SU-DHL-6 (cell line): ENCODE results near the gene SCFD2.

Source experiments
- H2AFZ ChIP-seq: fragments of 200-600 bp; sonication (generic); 2 replicates; pipeline ENCODE4 v1.6.1; 2014; ENCODE audit warnings: low read depth, mild to moderate bottlenecking, moderate library complexity, mixed read lengths, antibody characterized with exemption, low read length; ENCODE audit not compliant: severe bottlenecking
- H3F3A ChIP-seq: fragments of 200-600 bp; shearing (Covaris generic); 2 replicates; pipeline ENCODE4 v1.6.0; 2016; ENCODE audit warnings: antibody characterized with exemption, mild to moderate bottlenecking; ENCODE audit not compliant: insufficient read depth
- H3K27ac ChIP-seq: fragments of 200-600 bp; sonication (generic); 2 replicates; pipeline ENCODE4 v1.5.1; 2016; ENCODE audit warnings: low read depth, mild to moderate bottlenecking, low read length, moderate library complexity, mixed read lengths
- H3K27me3 ChIP-seq: fragments of 200-600 bp; sonication (generic), shearing (Covaris generic); 2 replicates; pipeline ENCODE4 v1.6.0; 2014; ENCODE audit warnings: mild to moderate bottlenecking, low read length
- H3K36me3 ChIP-seq: fragments of 200-600 bp; sonication (generic); 2 replicates; pipeline ENCODE4 v1.6.1; 2014; ENCODE audit warnings: mild to moderate bottlenecking, low read length, mixed read lengths
- H3K4me2 ChIP-seq: fragments of 300-600, 200-600 bp; shearing (Covaris generic), sonication (generic); 2 replicates; pipeline ENCODE4 v1.6.0; 2014; ENCODE audit warnings: low read length, low read depth, mild to moderate bottlenecking; ENCODE audit not compliant: poor library complexity, severe bottlenecking
- H3K4me3 ChIP-seq: fragments of 200-600 bp; sonication (generic); 2 replicates; pipeline ENCODE4 v1.5.1; 2014; ENCODE audit warnings: antibody characterized with exemption, low read length, mild to moderate bottlenecking, mixed read lengths; ENCODE audit not compliant: insufficient read depth, poor library complexity, severe bottlenecking
- H3K79me2 ChIP-seq: fragments of 200-600 bp; sonication (generic); 2 replicates; pipeline ENCODE4 v1.6.1; 2014; ENCODE audit warnings: mild to moderate bottlenecking, low read length, moderate library complexity; ENCODE audit not compliant: insufficient read depth
- H3K9ac ChIP-seq: fragments of 200-600 bp; sonication (generic); 2 replicates; pipeline ENCODE4 v1.7.0; 2014; ENCODE audit warnings: mild to moderate bottlenecking, low read length
- H3K9me2 ChIP-seq: fragments of 200-600 bp; sonication (generic); replicated peaks from 2 replicates; pipeline ENCODE4 v1.6.1; 2014; ENCODE audit warnings: low read length; ENCODE audit not compliant: insufficient read depth
- H3K9me3 ChIP-seq: fragments of 200-600 bp; sonication (generic); 2 replicates; pipeline ENCODE4 v1.6.1; 2014; ENCODE audit warnings: low read length, mixed read lengths; ENCODE audit not compliant: insufficient read depth
- H4K20me1 ChIP-seq: fragments of 200-600 bp; sonication (generic); 2 replicates; pipeline ENCODE4 v1.6.1; 2014; ENCODE audit warnings: low read depth, mild to moderate bottlenecking, antibody characterized with exemption, low read length, moderate library complexity, mixed read lengths
- EZH2phosphoT487 ChIP-seq: fragments of 200-600 bp; sonication (generic), shearing (Covaris generic); conservative IDR thresholded peaks from 2 replicates; pipeline ENCODE4 v1.6.1; 2018; ENCODE audit warnings: mild to moderate bottlenecking, antibody characterized with exemption, low read length, moderate library complexity, mixed read lengths
- TF ChIP-seq, protein P1 (sequence below): fragments of 200-600 bp; sonication (generic); IDR thresholded peaks from one replicate; pipeline ENCODE4 v1.5.1; 2017; ENCODE audit warnings: antibody characterized with exemption, mild to moderate bottlenecking, low read length, moderate library complexity; ENCODE audit not compliant: insufficient read depth, poor library complexity, severe bottlenecking

The SCFD2 gene

DNA sequence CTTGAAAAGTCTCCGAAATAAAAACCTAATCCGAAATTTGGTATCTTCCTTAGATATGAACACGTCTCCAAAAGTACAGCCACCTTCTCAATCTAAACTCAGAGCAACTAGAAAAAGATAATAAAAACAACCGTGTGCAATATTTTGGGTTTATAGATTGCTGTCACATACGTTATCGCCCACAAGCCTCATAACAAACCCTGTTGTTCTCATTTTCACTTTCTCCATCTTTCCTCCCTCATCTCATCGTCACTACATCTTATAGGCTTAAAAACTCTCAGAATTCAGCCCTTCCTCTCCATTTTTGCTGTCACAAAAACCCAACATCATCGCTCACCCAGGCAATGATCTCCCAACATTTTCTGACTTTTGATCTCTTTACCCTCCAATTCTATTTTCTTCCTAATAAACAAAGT lies 448 bp upstream of the SCFD2 start:
- no peak for TF ChIP-seq EZH2phosphoT487
- TF ChIP-seq, protein P1, sequence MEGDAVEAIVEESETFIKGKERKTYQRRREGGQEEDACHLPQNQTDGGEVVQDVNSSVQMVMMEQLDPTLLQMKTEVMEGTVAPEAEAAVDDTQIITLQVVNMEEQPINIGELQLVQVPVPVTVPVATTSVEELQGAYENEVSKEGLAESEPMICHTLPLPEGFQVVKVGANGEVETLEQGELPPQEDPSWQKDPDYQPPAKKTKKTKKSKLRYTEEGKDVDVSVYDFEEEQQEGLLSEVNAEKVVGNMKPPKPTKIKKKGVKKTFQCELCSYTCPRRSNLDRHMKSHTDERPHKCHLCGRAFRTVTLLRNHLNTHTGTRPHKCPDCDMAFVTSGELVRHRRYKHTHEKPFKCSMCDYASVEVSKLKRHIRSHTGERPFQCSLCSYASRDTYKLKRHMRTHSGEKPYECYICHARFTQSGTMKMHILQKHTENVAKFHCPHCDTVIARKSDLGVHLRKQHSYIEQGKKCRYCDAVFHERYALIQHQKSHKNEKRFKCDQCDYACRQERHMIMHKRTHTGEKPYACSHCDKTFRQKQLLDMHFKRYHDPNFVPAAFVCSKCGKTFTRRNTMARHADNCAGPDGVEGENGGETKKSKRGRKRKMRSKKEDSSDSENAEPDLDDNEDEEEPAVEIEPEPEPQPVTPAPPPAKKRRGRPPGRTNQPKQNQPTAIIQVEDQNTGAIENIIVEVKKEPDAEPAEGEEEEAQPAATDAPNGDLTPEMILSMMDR = no peak
- Histone ChIP-seq H3F3A (no peaks in the 10 kb centered on the region), H3K4me3 (peak overlapping the region; percentile 74), H3K27me3 (no peaks in the 10 kb centered on the region), H2AFZ (peak overlapping the region; percentile 78), H3K9me2 (no peaks in the 10 kb centered on the region), H3K4me2 (peak overlapping the region; percentile 96), H3K79me2 (peaks cover 36% of the 10 kb centered on the region), H3K9me3 (no peaks in the 10 kb centered on the region), H3K36me3 (no peaks in the 10 kb centered on the region), H4K20me1 (no peaks in the 10 kb centered on the region), H3K27ac (no peak overlapping the region), H3K9ac (peak overlapping the region; percentile 68)

DNA sequence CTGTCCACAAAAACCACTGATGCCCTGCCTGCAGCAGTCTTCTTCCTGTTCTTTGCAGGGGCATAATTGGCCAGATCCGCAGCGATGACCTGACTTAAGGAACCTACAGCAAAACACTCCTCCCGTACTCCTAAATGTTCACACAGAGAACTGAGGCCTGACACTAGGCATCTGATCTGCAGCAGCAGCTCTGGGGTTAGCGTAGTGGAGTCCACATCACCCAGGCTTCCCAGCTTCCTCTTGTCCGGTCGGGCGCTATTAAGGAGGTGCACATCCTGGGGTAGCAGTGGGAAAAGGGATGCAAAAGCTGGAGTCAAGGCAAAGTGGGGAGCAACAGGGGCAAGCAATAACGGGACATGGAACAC lies 758 bp downstream of the SCFD2 start:
- H3F3A ChIP-seq = no peaks in the 10 kb centered on the region
- no peaks in the 10 kb centered on the region for H3K9me2 ChIP-seq
- no peak overlapping the region for H3K27ac ChIP-seq
- H3K9ac ChIP-seq = peak overlapping the region; percentile 68
- peak overlapping the region; percentile 78 for H2AFZ ChIP-seq
- peak overlapping the region; percentile 96 for H3K4me2 ChIP-seq
- H4K20me1 ChIP-seq = no peaks in the 10 kb centered on the region
- no peaks in the 10 kb centered on the region for H3K36me3 ChIP-seq
- no peak for TF ChIP-seq EZH2phosphoT487
- TF ChIP-seq, protein P1 = no peak
- peaks cover 43% of the 10 kb centered on the region for H3K79me2 ChIP-seq
- no peaks in the 10 kb centered on the region for H3K9me3 ChIP-seq
- H3K27me3 ChIP-seq = no peaks in the 10 kb centered on the region
- peak overlapping the region; percentile 74 for H3K4me3 ChIP-seq

DNA sequence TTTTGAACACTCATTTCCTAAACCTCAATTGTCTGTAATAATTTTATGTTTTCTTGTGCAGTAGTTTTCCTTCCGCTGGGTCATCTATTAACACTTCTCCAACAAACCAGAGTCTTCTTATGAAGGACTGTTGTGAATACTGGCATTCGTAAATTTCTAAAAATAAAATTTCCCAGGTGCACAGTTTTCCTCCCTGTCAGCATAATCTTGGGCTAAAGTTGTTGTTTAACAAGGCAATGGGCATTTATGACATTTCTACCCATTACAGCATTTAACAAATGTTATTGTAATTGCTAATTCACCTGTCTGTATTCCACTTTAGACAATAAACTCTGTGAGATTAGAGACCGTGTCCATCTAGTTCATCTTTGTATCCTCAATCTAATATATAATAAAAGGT lies 1.2 kb downstream of the SCFD2 start:
- Histone ChIP-seq H4K20me1 (no peaks in the 10 kb centered on the region), H3K9ac (peak overlapping the region; percentile 68), H3K27me3 (no peaks in the 10 kb centered on the region), H3K9me2 (no peaks in the 10 kb centered on the region), H3F3A (no peaks in the 10 kb centered on the region), H3K36me3 (no peaks in the 10 kb centered on the region), H3K4me2 (peak overlapping the region; percentile 96), H3K4me3 (peak overlapping the region; percentile 74), H3K79me2 (peaks cover 48% of the 10 kb centered on the region), H3K27ac (no peak overlapping the region), H2AFZ (no peak overlapping the region), H3K9me3 (no peaks in the 10 kb centered on the region)
- TF ChIP-seq, protein P1 = no peak
- TF ChIP-seq EZH2phosphoT487 = no peak
